IMR-90 (cell line): ENCODE data around the gene PRR33. TPM values are rescaled to one million over a fixed set of nuclear protein-coding genes. Genes with fewer than 3 reads are reported as not detected.

Source experiments
- ATAC-seq: fragments of 200-7000 bp; cut with Tn5 transposase; 2 replicates; pipeline ENCODE4 v1.9.1; 2020; ENCODE audit warnings: low read depth, mild to moderate bottlenecking, moderate library complexity
- BruUV-seq: library from RNA; stranded (reverse); fragments of 400-500 nt; replicated peaks from 2 replicates; lab custom pipeline; 2021; lab: Mats Ljungman, UMichigan
- CTCF ChIA-PET: fragments of 300-600 bp; formaldehyde crosslinking; extraction: SDS; loops from one replicate; lab custom pipeline; 2021; ENCODE audit warnings: antibody characterized with exemption; lab: Yijun Ruan, JAX
- POLR2A ChIA-PET: fragments of 300-600 bp; sonication (Branson Sonifier 250); formaldehyde crosslinking; loops from one replicate; lab custom pipeline; 2022; ENCODE audit warnings: antibody characterized with exemption; ENCODE audit not compliant: unreplicated experiment; lab: Charles Lee
- DNase-seq: peaks from one replicate; pipeline ENCODE4 v3.0.0; 2013
- H2AFZ ChIP-seq: replicated peaks from 2 replicates; pipeline ENCODE3; 2013; ENCODE audit warnings: low read length, mild to moderate bottlenecking; ENCODE audit not compliant: poor library complexity
- H2AK5ac ChIP-seq: 2 replicates; pipeline ENCODE4 v1.6.1; 2013; ENCODE audit warnings: low read depth, low read length, inconsistent platforms
- H2AK9ac ChIP-seq: replicated peaks from 2 replicates; pipeline ENCODE3; 2013; ENCODE audit warnings: mild to moderate bottlenecking, low read depth, low read length, moderate library complexity; ENCODE audit not compliant: poor library complexity
- H2BK120ac ChIP-seq: 2 replicates; pipeline ENCODE4 v1.6.1; 2013; ENCODE audit warnings: low read depth, low read length, inconsistent platforms
- H2BK15ac ChIP-seq: 3 replicates; pipeline ENCODE4 v1.6.1; 2013; ENCODE audit warnings: low read depth, low read length, inconsistent platforms
- H2BK20ac ChIP-seq: 2 replicates; pipeline ENCODE4 v1.6.1; 2013; ENCODE audit warnings: low read depth, mild to moderate bottlenecking, inconsistent platforms, low read length, moderate library complexity
- H2BK5ac ChIP-seq: 2 replicates; pipeline ENCODE4 v1.6.1; 2013; ENCODE audit warnings: mild to moderate bottlenecking, low read depth, low read length, inconsistent platforms; ENCODE audit not compliant: poor library complexity, severe bottlenecking
- H3K14ac ChIP-seq: replicated peaks from 2 replicates; pipeline ENCODE4 v1.6.1; 2013; ENCODE audit warnings: low read depth, low read length, inconsistent platforms
- H3K18ac ChIP-seq: 2 replicates; pipeline ENCODE4 v1.6.1; 2013; ENCODE audit warnings: low read depth, low read length, control low read depth
- H3K23ac ChIP-seq: 2 replicates; pipeline ENCODE4 v1.6.1; 2013; ENCODE audit warnings: low read depth, low read length, inconsistent platforms
- H3K27ac ChIP-seq: 2 replicates; pipeline ENCODE4 v1.5.1; 2013; ENCODE audit warnings: mild to moderate bottlenecking, control low read depth, low read length; ENCODE audit not compliant: insufficient read depth
- H3K27me3 ChIP-seq: 2 replicates; pipeline ENCODE4 v1.6.1; 2013; ENCODE audit warnings: low read length; ENCODE audit not compliant: control insufficient read depth, insufficient read depth
- H3K36me3 ChIP-seq: 2 replicates; pipeline ENCODE4 v1.6.1; 2013; ENCODE audit warnings: low read length, mixed read lengths; ENCODE audit not compliant: control insufficient read depth, insufficient read depth
- H3K4ac ChIP-seq: 2 replicates; pipeline ENCODE4 v1.6.1; 2013; ENCODE audit warnings: low read depth, low read length, inconsistent platforms
- H3K4me1 ChIP-seq: 2 replicates; pipeline ENCODE4 v1.6.1; 2013; ENCODE audit warnings: low read length, mixed read lengths; ENCODE audit not compliant: control insufficient read depth, insufficient read depth
- H3K4me2 ChIP-seq: 2 replicates; pipeline ENCODE4 v1.6.1; 2013; ENCODE audit warnings: low read depth, mild to moderate bottlenecking, control low read depth, low read length, moderate library complexity
- H3K4me3 ChIP-seq: 2 replicates; pipeline ENCODE4 v1.5.1; 2013; ENCODE audit warnings: low read depth, mild to moderate bottlenecking, control low read depth, low read length, moderate library complexity; ENCODE audit not compliant: insufficient read depth
- H3K56ac ChIP-seq: 2 replicates; pipeline ENCODE4 v1.6.1; 2013; ENCODE audit warnings: low read length, inconsistent platforms; ENCODE audit not compliant: insufficient read depth; ENCODE audit errors: extremely low read depth
- H3K79me1 ChIP-seq, 2 experiments: 2 replicates each; pipeline ENCODE4 v1.6.1; 2013; ENCODE audit warnings: low read length in 2 of 2, inconsistent platforms in 1 of 2, low read depth in 1 of 2
- H3K9ac ChIP-seq: 2 replicates; pipeline ENCODE4 v1.6.1; 2013; ENCODE audit warnings: low read depth, low read length, control low read depth
- H3K9me1 ChIP-seq: 2 replicates; pipeline ENCODE4 v1.6.1; 2013; ENCODE audit warnings: low read length, inconsistent platforms; ENCODE audit not compliant: insufficient read depth
- H3K9me3 ChIP-seq: 2 replicates; pipeline ENCODE4 v1.6.1; 2013; ENCODE audit warnings: low read length; ENCODE audit not compliant: control insufficient read depth, insufficient read depth
- H4K20me1 ChIP-seq: 2 replicates; pipeline ENCODE4 v1.6.1; 2013; ENCODE audit warnings: low read length, inconsistent platforms; ENCODE audit not compliant: insufficient read depth
- H4K5ac ChIP-seq: 2 replicates; pipeline ENCODE4 v1.6.1; 2013; ENCODE audit warnings: mild to moderate bottlenecking, low read depth, low read length, control low read depth
- H4K8ac ChIP-seq, 2 experiments: 2 replicates each; pipeline ENCODE4 v1.6.1; 2013; ENCODE audit warnings: low read depth in 2 of 2, low read length in 2 of 2, control low read depth in 1 of 2, inconsistent platforms in 1 of 2
- H4K91ac ChIP-seq: 2 replicates; pipeline ENCODE4 v1.6.1; 2013; ENCODE audit warnings: low read depth, low read length, inconsistent platforms; ENCODE audit not compliant: insufficient read depth
- MXI1 ChIP-seq: IDR thresholded peaks from 2 replicates; pipeline ENCODE4 v1.6.1; 2012; ENCODE audit warnings: low read depth, mild to moderate bottlenecking, low read length, moderate library complexity, borderline replicate concordance
- NFE2L2 ChIP-seq: fragments of 150-350 bp; IDR thresholded peaks from 2 replicates; pipeline ENCODE4 v1.6.1; 2016; ENCODE audit warnings: low read depth, mild to moderate bottlenecking, low read length
- RAD21 ChIP-seq: IDR thresholded peaks from 2 replicates; pipeline ENCODE4 v1.6.1; 2012; ENCODE audit warnings: low read length, improper control_type of control experiment
- RCOR1 ChIP-seq: IDR thresholded peaks from 2 replicates; pipeline ENCODE4 v1.6.1; 2012; ENCODE audit warnings: mild to moderate bottlenecking, low read length, improper control_type of control experiment; ENCODE audit not compliant: insufficient replicate concordance
- RFX5 ChIP-seq: IDR thresholded peaks from 2 replicates; pipeline ENCODE4 v1.8.0; 2012; ENCODE audit warnings: low read depth, mild to moderate bottlenecking, low read length, moderate library complexity
- WGBS, 2 experiments: methylation state at CpG; one replicate each; pipeline versions ENCODE4 v1.1.5 to v1.1.7; 2013; ENCODE audit warnings: missing lambda C conversion rate in 2 of 2; ENCODE audit not compliant: insufficient read length in 1 of 2; ENCODE audit errors: extremely low coverage in 2 of 2; 5-methylcytosine and 5-hydroxymethylcytosine counted together
- dilution Hi-C: fragments of 300-500 bp; cut with HindIII; formaldehyde crosslinking; loops from one replicate; pipeline ENCODE4 v1.14.3; 2018; ENCODE audit warnings: low sequenced_read_pairs; ENCODE audit not compliant: unreplicated experiment
- in situ Hi-C: fragments of 300-500 bp; cut with MboI; formaldehyde crosslinking; loops from 3 replicates; pipeline ENCODE4 v1.14.3; 2019; ENCODE audit warnings: low sequenced_read_pairs, inconsistent platforms, mixed read lengths
- intact Hi-C: fragments of 100-400 bp; cut with micrococcal nuclease; formaldehyde crosslinking; loops from 2 replicates; pipeline ENCODE4 v1.10.0; 2022
- polyA plus RNA-seq, 3 experiments: library from polyadenylated mRNA; depleted of rRNA; stranded (reverse); fragments of >200 nt; gene quantifications; 2 replicates each; pipeline ENCODE4 v1.2.3, GENCODE V29; 2012; ENCODE audit warnings: low replicate concordance in 1 of 3
- total RNA-seq: library from RNA; depleted of rRNA; stranded (reverse); fragments of >200 nt; gene quantifications from 2 replicates; pipeline ENCODE4 v1.2.3, GENCODE V29; 2012
- TF ChIP-seq, protein P1 (sequence below): fragments of 150-350 bp; IDR thresholded peaks from 2 replicates; pipeline ENCODE4 v1.6.1; 2017; ENCODE audit warnings: mild to moderate bottlenecking, antibody characterized with exemption, low read length, low read depth

PRR33 gene
- total and polyA plus RNA-seq, 2 of the 4 experiments (the other 2 are of a cell fraction) = not detected

DNA sequence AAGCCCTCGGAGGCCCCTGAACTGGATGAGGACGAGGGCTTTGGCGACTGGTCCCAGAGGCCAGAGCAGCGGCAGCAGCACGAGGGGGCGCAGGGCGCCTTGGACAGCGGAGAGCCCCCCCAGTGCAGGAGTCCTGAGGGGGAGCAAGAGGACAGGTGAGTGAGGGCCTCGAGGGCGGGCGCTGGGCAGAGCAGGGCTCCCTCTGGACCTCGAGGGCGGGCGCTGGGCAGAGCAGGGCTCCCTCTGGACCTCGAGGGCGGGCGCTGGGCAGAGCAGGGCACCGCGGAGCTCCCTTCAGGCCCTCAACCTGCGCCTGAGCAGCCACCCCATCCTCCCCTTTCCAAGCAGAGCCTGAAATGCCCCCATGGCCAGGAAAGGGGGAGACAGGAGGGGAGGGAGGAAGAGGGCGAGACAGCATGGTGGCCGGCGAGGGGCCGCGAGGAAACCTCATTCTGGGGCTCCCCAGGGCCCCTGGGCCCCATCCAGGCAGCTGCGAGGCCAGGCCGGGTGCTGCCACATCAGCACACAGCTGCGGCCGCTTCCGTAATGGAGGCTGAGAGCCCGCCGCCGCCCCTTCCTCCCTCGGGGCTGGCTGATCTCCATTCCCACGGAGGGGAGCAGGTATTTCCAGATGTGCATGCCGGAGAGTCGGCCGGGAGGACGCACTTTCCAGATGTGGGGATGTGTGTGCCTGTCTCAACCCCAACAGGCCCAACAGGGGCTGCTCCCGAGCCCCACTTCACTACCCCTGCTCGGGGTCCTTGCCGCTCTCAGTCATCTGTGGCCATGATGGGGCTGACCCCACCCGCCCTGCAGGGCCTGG, 10.0 kb downstream of the PRR33 start:
- H2BK15ac ChIP-seq = no peak overlapping the region
- no peaks in the 10 kb centered on the region for H3K36me3 ChIP-seq
- in situ Hi-C loops = loop anchor here (5.0 kb wide), 1 partner anchor 271 kb away; no protein-coding TSS in a partner anchor
- H4K91ac ChIP-seq = no peak overlapping the region
- ChIA-PET POLR2A (no interaction called here), CTCF (interaction anchor here (0.6 to 1.3 kb wide), 7 partner anchors 12 to 268 kb away, joined by 3 to 5 read pairs (median 3); no protein-coding TSS in a partner anchor)
- H3K23ac ChIP-seq = no peak overlapping the region
- no peak for DNase-seq
- H2BK5ac ChIP-seq = no peak overlapping the region
- H3K9ac ChIP-seq = no peak overlapping the region
- H3K27me3 ChIP-seq = peaks cover 15% of the 10 kb centered on the region
- no peak for ATAC-seq
- H3K4ac ChIP-seq = no peak overlapping the region
- no peak overlapping the region for H4K5ac ChIP-seq
- no peak overlapping the region for H2AK5ac ChIP-seq
- H3K56ac ChIP-seq = no peak overlapping the region
- 91% methylated on average over 13 of the region's 43 CpGs; no CpG with 5 or more reads in 1 of the 2 experiments for WGBS, 2 experiments
- TF ChIP-seq MXI1 (no peak), RAD21 (no peak), RFX5 (no peak), NFE2L2 (no peak), RCOR1 (no peak)
- TF ChIP-seq, protein P1, sequence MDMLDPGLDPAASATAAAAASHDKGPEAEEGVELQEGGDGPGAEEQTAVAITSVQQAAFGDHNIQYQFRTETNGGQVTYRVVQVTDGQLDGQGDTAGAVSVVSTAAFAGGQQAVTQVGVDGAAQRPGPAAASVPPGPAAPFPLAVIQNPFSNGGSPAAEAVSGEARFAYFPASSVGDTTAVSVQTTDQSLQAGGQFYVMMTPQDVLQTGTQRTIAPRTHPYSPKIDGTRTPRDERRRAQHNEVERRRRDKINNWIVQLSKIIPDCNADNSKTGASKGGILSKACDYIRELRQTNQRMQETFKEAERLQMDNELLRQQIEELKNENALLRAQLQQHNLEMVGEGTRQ = no peak
- no peak overlapping the region for H4K8ac ChIP-seq
- no peak overlapping the region for H3K4me3 ChIP-seq
- H3K4me2 ChIP-seq = no peak overlapping the region
- no TSS peak for BruUV-seq
- H3K27ac ChIP-seq = no peak overlapping the region
- no peaks in the 10 kb centered on the region for H3K9me3 ChIP-seq
- dilution Hi-C loops = no loop called here
- H2BK20ac ChIP-seq = no peak overlapping the region
- H2AFZ ChIP-seq = no peak overlapping the region
- intact Hi-C loops = loop anchor here (1.0 kb wide), 1 partner anchor 271 kb away; no protein-coding TSS in a partner anchor
- H3K18ac ChIP-seq = no peak overlapping the region
- H3K79me1 ChIP-seq = no peaks in the 10 kb centered on the region
- no peaks in the 10 kb centered on the region for H3K9me1 ChIP-seq
- no peak overlapping the region for H2BK120ac ChIP-seq
- H3K4me1 ChIP-seq = peaks cover 1% of the 10 kb centered on the region; the same call in 1 of the 2 replicates
- H2AK9ac ChIP-seq = no peak overlapping the region
- no peak overlapping the region for H3K14ac ChIP-seq
- H4K20me1 ChIP-seq = no peaks in the 10 kb centered on the region
